ENCODE results near the gene NEDD9. TPM values are rescaled to one million over a fixed set of nuclear protein-coding genes. Genes with fewer than 3 reads are reported as not detected.

Gene NEDD9
- total and polyA plus RNA-seq, 4 donors: 7.5 to 16.8 (median 11.7) TPM

- no peak overlapping the region for H3K27ac ChIP-seq (ENCODE audit: low read depth in 1 of 2, low read length in 2 of 2)
Observed at GRCh38 chr6:11209906-11210305, 22.6 kb downstream of the NEDD9 start.

GRCh38 chr6:11209369-11209768 is 23.1 kb downstream of the NEDD9 start:
- no peak for DNase-seq (ENCODE audit: low spot score)
- TF ChIP-seq SP1 (IDR thresholded peaks at IDR 0.05): no peak
- TF ChIP-seq TAF1 (conservative IDR thresholded peaks at IDR 0.05): no peak
- TF ChIP-seq, protein P1, sequence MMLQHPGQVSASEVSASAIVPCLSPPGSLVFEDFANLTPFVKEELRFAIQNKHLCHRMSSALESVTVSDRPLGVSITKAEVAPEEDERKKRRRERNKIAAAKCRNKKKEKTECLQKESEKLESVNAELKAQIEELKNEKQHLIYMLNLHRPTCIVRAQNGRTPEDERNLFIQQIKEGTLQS (IDR thresholded peaks at IDR 0.05): no peak
- TF ChIP-seq YY1 (IDR thresholded peaks at IDR 0.05): no peak
- no peak for TF ChIP-seq FOXA2 (IDR thresholded peaks at IDR 0.05)
- no peak for TF ChIP-seq GABPA (IDR thresholded peaks at IDR 0.05 in 1 of 2, conservative IDR thresholded peaks at IDR 0.05 in 1 of 2)
- no peak for TF ChIP-seq EGR1 (IDR thresholded peaks at IDR 0.05; ENCODE audit: low read depth in 2 of 2)
- TF ChIP-seq, protein P2, sequence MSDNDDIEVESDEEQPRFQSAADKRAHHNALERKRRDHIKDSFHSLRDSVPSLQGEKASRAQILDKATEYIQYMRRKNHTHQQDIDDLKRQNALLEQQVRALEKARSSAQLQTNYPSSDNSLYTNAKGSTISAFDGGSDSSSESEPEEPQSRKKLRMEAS (IDR thresholded peaks at IDR 0.05): no peak
- no peak for TF ChIP-seq FOXA1 (IDR thresholded peaks at IDR 0.05)
- no peak for TF ChIP-seq NR2F2 (IDR thresholded peaks at IDR 0.05)
- TF ChIP-seq, protein P3, sequence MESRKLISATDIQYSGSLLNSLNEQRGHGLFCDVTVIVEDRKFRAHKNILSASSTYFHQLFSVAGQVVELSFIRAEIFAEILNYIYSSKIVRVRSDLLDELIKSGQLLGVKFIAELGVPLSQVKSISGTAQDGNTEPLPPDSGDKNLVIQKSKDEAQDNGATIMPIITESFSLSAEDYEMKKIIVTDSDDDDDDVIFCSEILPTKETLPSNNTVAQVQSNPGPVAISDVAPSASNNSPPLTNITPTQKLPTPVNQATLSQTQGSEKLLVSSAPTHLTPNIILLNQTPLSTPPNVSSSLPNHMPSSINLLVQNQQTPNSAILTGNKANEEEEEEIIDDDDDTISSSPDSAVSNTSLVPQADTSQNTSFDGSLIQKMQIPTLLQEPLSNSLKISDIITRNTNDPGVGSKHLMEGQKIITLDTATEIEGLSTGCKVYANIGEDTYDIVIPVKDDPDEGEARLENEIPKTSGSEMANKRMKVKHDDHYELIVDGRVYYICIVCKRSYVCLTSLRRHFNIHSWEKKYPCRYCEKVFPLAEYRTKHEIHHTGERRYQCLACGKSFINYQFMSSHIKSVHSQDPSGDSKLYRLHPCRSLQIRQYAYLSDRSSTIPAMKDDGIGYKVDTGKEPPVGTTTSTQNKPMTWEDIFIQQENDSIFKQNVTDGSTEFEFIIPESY (IDR thresholded peaks at IDR 0.05): no peak
- TF ChIP-seq, protein P4, sequence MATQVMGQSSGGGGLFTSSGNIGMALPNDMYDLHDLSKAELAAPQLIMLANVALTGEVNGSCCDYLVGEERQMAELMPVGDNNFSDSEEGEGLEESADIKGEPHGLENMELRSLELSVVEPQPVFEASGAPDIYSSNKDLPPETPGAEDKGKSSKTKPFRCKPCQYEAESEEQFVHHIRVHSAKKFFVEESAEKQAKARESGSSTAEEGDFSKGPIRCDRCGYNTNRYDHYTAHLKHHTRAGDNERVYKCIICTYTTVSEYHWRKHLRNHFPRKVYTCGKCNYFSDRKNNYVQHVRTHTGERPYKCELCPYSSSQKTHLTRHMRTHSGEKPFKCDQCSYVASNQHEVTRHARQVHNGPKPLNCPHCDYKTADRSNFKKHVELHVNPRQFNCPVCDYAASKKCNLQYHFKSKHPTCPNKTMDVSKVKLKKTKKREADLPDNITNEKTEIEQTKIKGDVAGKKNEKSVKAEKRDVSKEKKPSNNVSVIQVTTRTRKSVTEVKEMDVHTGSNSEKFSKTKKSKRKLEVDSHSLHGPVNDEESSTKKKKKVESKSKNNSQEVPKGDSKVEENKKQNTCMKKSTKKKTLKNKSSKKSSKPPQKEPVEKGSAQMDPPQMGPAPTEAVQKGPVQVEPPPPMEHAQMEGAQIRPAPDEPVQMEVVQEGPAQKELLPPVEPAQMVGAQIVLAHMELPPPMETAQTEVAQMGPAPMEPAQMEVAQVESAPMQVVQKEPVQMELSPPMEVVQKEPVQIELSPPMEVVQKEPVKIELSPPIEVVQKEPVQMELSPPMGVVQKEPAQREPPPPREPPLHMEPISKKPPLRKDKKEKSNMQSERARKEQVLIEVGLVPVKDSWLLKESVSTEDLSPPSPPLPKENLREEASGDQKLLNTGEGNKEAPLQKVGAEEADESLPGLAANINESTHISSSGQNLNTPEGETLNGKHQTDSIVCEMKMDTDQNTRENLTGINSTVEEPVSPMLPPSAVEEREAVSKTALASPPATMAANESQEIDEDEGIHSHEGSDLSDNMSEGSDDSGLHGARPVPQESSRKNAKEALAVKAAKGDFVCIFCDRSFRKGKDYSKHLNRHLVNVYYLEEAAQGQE (IDR thresholded peaks at IDR 0.05): no peak
- no peak for TF ChIP-seq RXRA (IDR thresholded peaks at IDR 0.05)
- H3K36me3 ChIP-seq (ENCODE audit: control insufficient read depth in 4 of 4, insufficient read depth in 3 of 4, low read depth in 1 of 4, low read length in 3 of 4): peaks cover 0 to 3% (median 0%) of the 10 kb centered on the region in 4 donors
- H3K9ac ChIP-seq (ENCODE audit: low read depth in 1 of 2, low read length in 2 of 2): no peak overlapping the region
- H3K4me1 ChIP-seq (ENCODE audit: control insufficient read depth in 4 of 4, insufficient read depth in 4 of 4, low read length in 3 of 4): no peaks in the 10 kb centered on the region
- H3K27ac ChIP-seq (ENCODE audit: low read depth in 1 of 2, low read length in 2 of 2): no peak overlapping the region
- no peaks in the 10 kb centered on the region for H3K9me3 ChIP-seq (ENCODE audit: control insufficient read depth in 4 of 4, low read length in 3 of 4)
- 91% methylated on average over 5 of the region's 5 CpGs for WGBS
- no peak overlapping the region for H3K4me3 ChIP-seq (ENCODE audit: low read depth in 1 of 3, low read length in 3 of 3)
- no peaks in the 10 kb centered on the region for H3K27me3 ChIP-seq (ENCODE audit: control insufficient read depth in 4 of 4, insufficient read depth in 4 of 4, low read length in 3 of 4)

More at GRCh38 chr6:11209906-11210305, 22.6 kb downstream of the NEDD9 start:
- WGBS: 63% methylated on average over 1 of the region's 1 CpG
- no peak overlapping the region for H3K4me3 ChIP-seq (ENCODE audit: low read depth in 1 of 3, low read length in 3 of 3)
- TF ChIP-seq EGR1 (IDR thresholded peaks at IDR 0.05; ENCODE audit: low read depth in 2 of 2): no peak
- TF ChIP-seq JUND (IDR thresholded peaks at IDR 0.05): no peak
- TF ChIP-seq RAD21 (IDR thresholded peaks at IDR 0.05): no peak
- no peak for TF ChIP-seq HNF4A (conservative IDR thresholded peaks at IDR 0.05)
- TF ChIP-seq, protein P3 (IDR thresholded peaks at IDR 0.05): no peak
- H3K9ac ChIP-seq (ENCODE audit: low read depth in 1 of 2, low read length in 2 of 2): no peak overlapping the region
- DNase-seq (ENCODE audit: low spot score): no peak
- peaks cover 0 to 2% (median 0%) of the 10 kb centered on the region in 4 donors for H3K36me3 ChIP-seq (ENCODE audit: control insufficient read depth in 4 of 4, insufficient read depth in 3 of 4, low read depth in 1 of 4, low read length in 3 of 4)
- no peaks in the 10 kb centered on the region for H3K4me1 ChIP-seq (ENCODE audit: control insufficient read depth in 4 of 4, insufficient read depth in 4 of 4, low read length in 3 of 4)
- H3K9me3 ChIP-seq (ENCODE audit: control insufficient read depth in 4 of 4, low read length in 3 of 4): no peaks in the 10 kb centered on the region
- no peaks in the 10 kb centered on the region for H3K27me3 ChIP-seq (ENCODE audit: control insufficient read depth in 4 of 4, insufficient read depth in 4 of 4, low read length in 3 of 4)

Measured in liver (tissue), 9 donors.